ENCODE measurements around the gene TSNAXIP1.
A peak's percentile ranks its signal among the peaks of the same experiment; 100 is the strongest.

TSNAXIP1 gene

DNA sequence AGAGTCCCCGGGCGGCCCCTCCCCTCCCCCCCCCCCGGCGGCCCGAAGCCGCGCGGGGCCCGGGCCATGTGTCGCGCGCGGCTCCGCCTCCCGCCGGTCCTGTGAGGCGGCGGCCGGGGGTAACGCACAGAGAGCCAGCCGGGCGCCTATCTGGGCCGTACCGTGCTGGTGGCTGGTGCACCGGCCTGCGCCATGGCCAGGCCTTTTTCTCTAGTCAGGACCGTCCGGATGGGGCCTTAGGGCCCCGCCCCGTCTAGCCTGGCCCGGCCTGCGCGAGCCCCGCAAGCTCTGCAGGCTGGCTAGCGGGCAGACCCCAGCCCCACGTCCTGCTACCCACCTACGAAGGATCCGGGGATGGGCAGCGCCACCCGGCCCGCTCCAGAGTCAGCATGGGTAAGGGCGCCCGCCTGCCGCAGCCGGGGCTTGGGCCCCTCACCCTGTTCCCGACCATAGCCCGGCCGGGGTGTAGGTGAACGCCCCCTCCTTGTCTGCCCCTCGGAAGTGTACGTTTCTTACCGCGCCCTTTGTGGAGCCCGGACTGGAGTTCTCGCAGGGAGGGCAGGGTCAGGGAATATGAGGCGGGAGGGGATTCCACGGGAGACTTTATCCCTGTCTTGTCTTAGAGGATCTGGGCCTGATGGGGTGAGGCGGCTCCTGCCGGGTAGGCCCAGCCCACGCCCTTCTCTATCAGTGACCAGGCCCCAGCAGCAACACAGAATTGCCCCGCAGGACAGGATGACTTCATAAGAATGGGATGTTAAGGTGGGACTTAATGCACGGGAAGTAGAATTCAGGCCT is 40.6 kb downstream of the TSNAXIP1 start, which contains the start of gene CENPT:
Gene CENPT (minus strand): TSS at position 630 of the 798 bp plus-strand sequence. CDS start 13,834 bp downstream, outside the sequence.
- Histone ChIP-seq H3K79me1 (replicated peaks; ENCODE audit: low read length, poor library complexity, severe bottlenecking) (peaks cover 2% of the 10 kb centered on the region), H3K9ac (ENCODE audit: low read length) (peak within 1 kb of the TSS; percentile 98), H2AK5ac (ENCODE audit: low read length, severe bottlenecking) (peak within 1 kb of the TSS; percentile 62)

DNA sequence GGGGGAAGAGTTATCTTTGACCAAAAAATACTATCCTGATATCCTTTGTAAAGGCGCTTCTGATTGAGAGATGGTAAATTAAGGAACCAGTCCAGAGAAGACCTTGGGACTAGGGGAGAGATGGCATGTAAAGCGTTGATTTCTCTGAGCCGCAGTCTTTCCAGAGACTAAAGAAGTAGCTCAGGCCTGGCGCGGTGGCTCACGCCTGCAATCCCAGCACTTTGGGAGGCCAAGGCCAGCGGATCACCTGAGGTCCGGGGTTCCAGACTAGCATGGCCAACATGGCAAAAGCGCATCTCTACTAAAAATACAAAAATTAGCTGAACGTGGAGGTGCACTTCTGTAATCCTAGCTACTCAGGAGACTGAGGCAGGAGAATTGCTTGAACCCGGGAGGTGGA is 41.4 kb downstream of the TSNAXIP1 start:
- Histone ChIP-seq H3K4me2 (ENCODE audit: low read length, poor library complexity, severe bottlenecking) (peak overlapping the region; percentile 81), H3K14ac (ENCODE audit: low read length in 2 of 2) (no peak overlapping the region), H3K4me1 (ENCODE audit: control insufficient read depth, insufficient read depth, low read depth, low read length) (peaks cover 27% of the 10 kb centered on the region), H3K9me3 (ENCODE audit: control insufficient read depth, low read length) (no peaks in the 10 kb centered on the region), H3K4me3 (ENCODE audit: insufficient read depth in 1 of 2, low read depth in 1 of 2, low read length in 2 of 2) (peak overlapping the region in 1 of 2 experiments; percentile 85), H3K4ac (ENCODE audit: low read depth in 1 of 2, low read length in 2 of 2) (no peak overlapping the region), H3K27ac (ENCODE audit: low read length, poor library complexity, severe bottlenecking) (peak overlapping the region; percentile 88), H4K8ac (ENCODE audit: low read length) (no peak overlapping the region), H2AFZ (ENCODE audit: low read depth, low read length) (no peak overlapping the region), H3K23ac (ENCODE audit: low read length in 2 of 2) (no peak overlapping the region), H2BK5ac (ENCODE audit: low read depth, low read length, poor library complexity, severe bottlenecking) (no peak overlapping the region), H3K36me3 (ENCODE audit: control insufficient read depth in 1 of 2, insufficient read depth in 2 of 2, low read depth in 1 of 2, low read length in 2 of 2) (peaks cover 16 to 21% of the 10 kb centered on the region in 2 experiments), H2BK120ac (ENCODE audit: low read depth, low read length) (no peak overlapping the region), H4K91ac (ENCODE audit: low read length) (no peak overlapping the region), H2BK12ac (ENCODE audit: low read length in 2 of 2) (no peak overlapping the region), H3K9ac (ENCODE audit: low read length) (peak overlapping the region; percentile 98), H2AK5ac (ENCODE audit: low read length, severe bottlenecking) (no peak overlapping the region), H3K79me1 (replicated peaks; ENCODE audit: low read length, poor library complexity, severe bottlenecking) (peaks cover 2% of the 10 kb centered on the region), H3K18ac (ENCODE audit: low read depth in 1 of 2, low read length in 2 of 2) (no peak overlapping the region), H3K27me3 (ENCODE audit: control insufficient read depth in 1 of 2, insufficient read depth in 1 of 2, low read length in 2 of 2) (no peaks in the 10 kb centered on the region), H2BK15ac (ENCODE audit: low read depth, poor library complexity, severe bottlenecking) (no peak overlapping the region)
- 93% methylated on average over 11 of the region's 11 CpGs for WGBS
- DNase-seq = no peak

More for the DNA sequence above, 40.6 kb downstream of the TSNAXIP1 start, which contains the start of gene CENPT:
- H3K4me1 ChIP-seq (ENCODE audit: control insufficient read depth, insufficient read depth, low read depth, low read length) = peaks cover 30% of the 10 kb centered on the region
- H2BK120ac ChIP-seq (ENCODE audit: low read depth, low read length) = peak within 1 kb of the TSS; percentile 99
- no peak within 1 kb of the TSS for H2BK12ac ChIP-seq (ENCODE audit: low read length in 2 of 2)
- peak within 1 kb of the TSS; percentile 92 for H2BK15ac ChIP-seq (ENCODE audit: low read depth, poor library complexity, severe bottlenecking)
- peak; percentile 71 for DNase-seq
- peak within 1 kb of the TSS; percentile 98 to 99 for H3K4ac ChIP-seq (ENCODE audit: low read depth in 1 of 2, low read length in 2 of 2)
- no peaks in the 10 kb centered on the region for H3K27me3 ChIP-seq (ENCODE audit: control insufficient read depth in 1 of 2, insufficient read depth in 1 of 2, low read length in 2 of 2)
- WGBS = under 1% methylated on average over 48 of the region's 62 CpGs
- peak within 1 kb of the TSS; percentile 89 for H3K4me2 ChIP-seq (ENCODE audit: low read length, poor library complexity, severe bottlenecking)
- peak within 1 kb of the TSS; percentile 98 to 99 for H3K18ac ChIP-seq (ENCODE audit: low read depth in 1 of 2, low read length in 2 of 2)
- peaks cover 16 to 20% of the 10 kb centered on the region in 2 experiments for H3K36me3 ChIP-seq (ENCODE audit: control insufficient read depth in 1 of 2, insufficient read depth in 2 of 2, low read depth in 1 of 2, low read length in 2 of 2)
- H3K4me3 ChIP-seq (ENCODE audit: insufficient read depth in 1 of 2, low read depth in 1 of 2, low read length in 2 of 2) = peak within 1 kb of the TSS; percentile 85 to 92
- no peaks in the 10 kb centered on the region for H3K9me3 ChIP-seq (ENCODE audit: control insufficient read depth, low read length)
- peak within 1 kb of the TSS; percentile 3 to 82 for H3K23ac ChIP-seq (ENCODE audit: low read length in 2 of 2)
- peak within 1 kb of the TSS; percentile 100 for H4K8ac ChIP-seq (ENCODE audit: low read length)
- peak within 1 kb of the TSS; percentile 97 for H3K27ac ChIP-seq (ENCODE audit: low read length, poor library complexity, severe bottlenecking)
- peak within 1 kb of the TSS; percentile 83 to 84 for H3K14ac ChIP-seq (ENCODE audit: low read length in 2 of 2)
- peak within 1 kb of the TSS; percentile 89 for H2BK5ac ChIP-seq (ENCODE audit: low read depth, low read length, poor library complexity, severe bottlenecking)
- peak within 1 kb of the TSS; percentile 99 for H4K91ac ChIP-seq (ENCODE audit: low read length)
- H2AFZ ChIP-seq (ENCODE audit: low read depth, low read length) = peak within 1 kb of the TSS; percentile 8

DNA sequence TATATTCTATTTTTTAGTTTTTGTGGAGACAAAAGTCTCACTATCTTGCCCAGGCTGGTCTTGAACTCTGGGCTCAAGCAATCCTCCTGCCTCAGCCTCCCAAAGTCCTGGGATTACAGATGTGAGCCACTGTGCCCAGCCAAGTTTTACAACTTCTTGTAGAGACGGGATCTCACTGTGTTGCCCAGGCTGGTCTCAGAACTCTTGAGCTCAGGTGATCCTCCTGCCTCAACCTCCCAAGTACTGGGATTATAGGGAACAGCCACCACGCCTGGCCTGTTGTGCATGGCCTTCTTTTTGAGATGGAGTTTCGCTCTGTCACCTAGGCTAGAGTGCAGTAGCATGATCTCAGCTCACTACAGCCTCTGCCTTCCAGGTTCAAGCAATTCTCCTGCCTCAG is 47.0 kb downstream of the TSNAXIP1 start:
- Histone ChIP-seq H3K9ac (ENCODE audit: low read length) (no peak overlapping the region), H3K27ac (ENCODE audit: low read length, poor library complexity, severe bottlenecking) (no peak overlapping the region), H2BK120ac (ENCODE audit: low read depth, low read length) (no peak overlapping the region), H2AFZ (ENCODE audit: low read depth, low read length) (no peak overlapping the region), H3K9me3 (ENCODE audit: control insufficient read depth, low read length) (no peaks in the 10 kb centered on the region), H3K14ac (ENCODE audit: low read length in 2 of 2) (no peak overlapping the region), H2BK12ac (ENCODE audit: low read length in 2 of 2) (no peak overlapping the region), H3K79me1 (replicated peaks; ENCODE audit: low read length, poor library complexity, severe bottlenecking) (no peaks in the 10 kb centered on the region), H3K4ac (ENCODE audit: low read depth in 1 of 2, low read length in 2 of 2) (no peak overlapping the region), H3K4me2 (ENCODE audit: low read length, poor library complexity, severe bottlenecking) (no peak overlapping the region), H3K4me3 (ENCODE audit: insufficient read depth in 1 of 2, low read depth in 1 of 2, low read length in 2 of 2) (no peak overlapping the region), H2AK5ac (ENCODE audit: low read length, severe bottlenecking) (no peak overlapping the region), H3K4me1 (ENCODE audit: control insufficient read depth, insufficient read depth, low read depth, low read length) (peaks cover 23% of the 10 kb centered on the region), H3K36me3 (ENCODE audit: control insufficient read depth in 1 of 2, insufficient read depth in 2 of 2, low read depth in 1 of 2, low read length in 2 of 2) (peaks cover 7 to 37% of the 10 kb centered on the region in 2 experiments), H3K23ac (ENCODE audit: low read length in 2 of 2) (no peak overlapping the region), H2BK5ac (ENCODE audit: low read depth, low read length, poor library complexity, severe bottlenecking) (no peak overlapping the region), H3K18ac (ENCODE audit: low read depth in 1 of 2, low read length in 2 of 2) (no peak overlapping the region), H4K91ac (ENCODE audit: low read length) (no peak overlapping the region), H3K27me3 (ENCODE audit: control insufficient read depth in 1 of 2, insufficient read depth in 1 of 2, low read length in 2 of 2) (no peaks in the 10 kb centered on the region), H4K8ac (ENCODE audit: low read length) (no peak overlapping the region), H2BK15ac (ENCODE audit: low read depth, poor library complexity, severe bottlenecking) (no peak overlapping the region)
- WGBS = 95% methylated on average over 3 of the region's 3 CpGs
- DNase-seq = no peak

DNA sequence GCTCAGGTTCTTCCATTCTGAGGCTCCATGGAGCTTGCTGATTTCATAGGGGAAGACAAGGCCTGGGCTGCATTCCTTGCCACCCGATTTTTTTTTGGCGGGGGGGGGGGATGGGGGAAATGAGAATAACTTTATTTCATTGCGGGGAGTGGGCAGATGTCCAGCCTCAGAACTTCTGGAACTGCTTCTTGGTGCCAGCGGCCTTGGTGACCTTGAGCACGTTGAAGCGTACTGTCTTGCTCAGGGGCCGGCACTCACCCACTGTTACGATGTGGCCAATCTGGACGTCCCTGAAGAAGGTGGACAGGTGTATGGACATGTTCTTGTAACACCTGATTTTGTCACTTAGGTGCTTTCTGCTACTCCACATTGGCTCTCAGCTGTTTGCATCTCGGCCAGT is 49.1 kb downstream of the TSNAXIP1 start:
- Histone ChIP-seq H2BK12ac (ENCODE audit: low read length in 2 of 2) (no peak overlapping the region), H2AK5ac (ENCODE audit: low read length, severe bottlenecking) (no peak overlapping the region), H3K27ac (ENCODE audit: low read length, poor library complexity, severe bottlenecking) (no peak overlapping the region), H4K91ac (ENCODE audit: low read length) (no peak overlapping the region), H3K9ac (ENCODE audit: low read length) (no peak overlapping the region), H3K18ac (ENCODE audit: low read depth in 1 of 2, low read length in 2 of 2) (no peak overlapping the region), H3K23ac (ENCODE audit: low read length in 2 of 2) (no peak overlapping the region), H2BK5ac (ENCODE audit: low read depth, low read length, poor library complexity, severe bottlenecking) (no peak overlapping the region), H3K9me3 (ENCODE audit: control insufficient read depth, low read length) (no peaks in the 10 kb centered on the region), H4K8ac (ENCODE audit: low read length) (no peak overlapping the region), H3K79me1 (replicated peaks; ENCODE audit: low read length, poor library complexity, severe bottlenecking) (no peaks in the 10 kb centered on the region), H3K4ac (ENCODE audit: low read depth in 1 of 2, low read length in 2 of 2) (no peak overlapping the region), H3K27me3 (ENCODE audit: control insufficient read depth in 1 of 2, insufficient read depth in 1 of 2, low read length in 2 of 2) (no peaks in the 10 kb centered on the region), H2BK15ac (ENCODE audit: low read depth, poor library complexity, severe bottlenecking) (no peak overlapping the region), H2AFZ (ENCODE audit: low read depth, low read length) (no peak overlapping the region), H2BK120ac (ENCODE audit: low read depth, low read length) (no peak overlapping the region), H3K4me2 (ENCODE audit: low read length, poor library complexity, severe bottlenecking) (no peak overlapping the region), H3K14ac (ENCODE audit: low read length in 2 of 2) (no peak overlapping the region), H3K4me1 (ENCODE audit: control insufficient read depth, insufficient read depth, low read depth, low read length) (peaks cover 22% of the 10 kb centered on the region), H3K36me3 (ENCODE audit: control insufficient read depth in 1 of 2, insufficient read depth in 2 of 2, low read depth in 1 of 2, low read length in 2 of 2) (peaks cover 0 to 39% of the 10 kb centered on the region in 2 experiments), H3K4me3 (ENCODE audit: insufficient read depth in 1 of 2, low read depth in 1 of 2, low read length in 2 of 2) (no peak overlapping the region)
- 95% methylated on average over 10 of the region's 10 CpGs for WGBS
- no peak for DNase-seq
